T-cell (primary cell): ENCODE data around the gene RNF123. TPM values are rescaled to one million over a fixed set of nuclear protein-coding genes. Genes with fewer than 3 reads are reported as not detected.

Experiments
- ATAC-seq, 4 experiments: fragments of 200-7000 bp in 3 of 4; fragments of 150-1000 bp in 1 of 4; cut with Tn5 transposase; replicated peaks in 1 of 4; 1 replicate in 3 of 4; 2 replicates in 1 of 4; pipeline ENCODE4 v1.10.0; 2021; ENCODE audit warnings: moderate library complexity in 3 of 4, mild to moderate bottlenecking in 2 of 4, moderate number of reproducible peaks in 1 of 4
- CTCF ChIA-PET, 2 donors: fragments of 300-600 bp; sonication (Branson Sonifier 250); formaldehyde crosslinking; loops; one replicate each; lab custom pipeline; 2022; ENCODE audit warnings: antibody characterized with exemption in 2 of 2; lab: Charles Lee
- POLR2A ChIA-PET, 2 donors: fragments of 300-600 bp; sonication (Branson Sonifier 250); formaldehyde crosslinking; loops; one replicate each; lab custom pipeline; 2022; ENCODE audit warnings: antibody characterized with exemption in 2 of 2; lab: Charles Lee
- DNase-seq, 35 experiments: peaks; one replicate each; pipeline versions ENCODE4 v3.0.0 to v3.0.0-alpha.2; 2013 to 2023
- H3K27ac ChIP-seq: one replicate; pipeline ENCODE4 v1.5.1; 2013; ENCODE audit warnings: low read length
- H3K27me3 ChIP-seq, 2 experiments: replicated peaks in 1 of 2; 1 replicate in 1 of 2; 2 replicates in 1 of 2; pipeline versions ENCODE4 v1.6.1 to v1.7.0; 2013; ENCODE audit warnings: low read length in 1 of 2, mixed read lengths in 1 of 2; ENCODE audit not compliant: control insufficient read depth in 2 of 2, insufficient read depth in 2 of 2; ENCODE audit errors: extremely low read depth in 1 of 2
- H3K36me3 ChIP-seq, 2 donors: 1 replicate in 1 of 2; 2 replicates in 1 of 2; pipeline versions ENCODE4 v1.6.1 to v1.7.0; 2013; ENCODE audit warnings: low read length in 1 of 2; ENCODE audit not compliant: control insufficient read depth in 2 of 2, insufficient read depth in 1 of 2; ENCODE audit errors: extremely low read depth in 1 of 2
- H3K4me1 ChIP-seq, 2 experiments: 1 replicate in 1 of 2; 2 replicates in 1 of 2; pipeline versions ENCODE4 v1.6.1 to v1.7.0; 2013; ENCODE audit warnings: low read length in 2 of 2, mixed read lengths in 1 of 2; ENCODE audit not compliant: insufficient read depth in 2 of 2, control insufficient read depth in 1 of 2; ENCODE audit errors: extremely low read depth in 1 of 2
- H3K4me3 ChIP-seq, 2 donors: 1 replicate in 1 of 2; 2 replicates in 1 of 2; pipeline versions ENCODE4 v1.5.1 to v1.7.0; 2013; ENCODE audit warnings: mild to moderate bottlenecking in 2 of 2, low read length in 1 of 2, moderate library complexity in 1 of 2; ENCODE audit not compliant: control insufficient read depth in 1 of 2; ENCODE audit errors: extremely low read depth in 1 of 2
- H3K9me3 ChIP-seq: 2 replicates; pipeline ENCODE4 v1.7.0; 2013
- H3K27ac Mint-ChIP-seq, 2 donors: one replicate each; pipeline ENCODE4 v1.8.0; 2020 to 2021; ENCODE audit warnings: mild to moderate bottlenecking in 2 of 2, mixed read lengths in 2 of 2
- H3K27me3 Mint-ChIP-seq, 2 donors: one replicate each; pipeline ENCODE4 v1.8.0; 2021 to 2022; ENCODE audit warnings: mixed read lengths in 2 of 2
- H3K36me3 Mint-ChIP-seq: one replicate; pipeline ENCODE4 v1.8.0; 2021; ENCODE audit warnings: mixed read lengths
- H3K4me1 Mint-ChIP-seq, 3 donors: one replicate each; pipeline ENCODE4 v1.8.0; 2020 to 2022; ENCODE audit warnings: mixed read lengths in 3 of 3, mild to moderate bottlenecking in 1 of 3
- H3K4me3 Mint-ChIP-seq, 3 donors: one replicate each; pipeline ENCODE4 v1.8.0; 2020 to 2022; ENCODE audit warnings: mild to moderate bottlenecking in 3 of 3, mixed read lengths in 3 of 3, moderate library complexity in 3 of 3
- H3K9me3 Mint-ChIP-seq, 3 donors: one replicate each; pipeline ENCODE4 v1.8.0; 2020 to 2022; ENCODE audit warnings: mixed read lengths in 3 of 3
- WGBS: methylation state at CpG from one replicate; pipeline ENCODE4 v1.1.5; 2013; ENCODE audit warnings: missing lambda C conversion rate; ENCODE audit not compliant: insufficient coverage; 5-methylcytosine and 5-hydroxymethylcytosine counted together
- total RNA-seq, 35 experiments: library from RNA in 6 of 35; stranded (reverse) in 6 of 35; fragments of 120-200 nt in 1 of 35; gene quantifications; one replicate each; pipeline versions ENCODE4 v1.2.1 to v1.2.4 and lab custom pipeline; 2013 to 2026

RNF123 gene
- total RNA-seq, 5 donors from 2014 or later (not counting 1 experiment from before 2014, with no cell fraction given), result 40.9 to 79.8 (median 72.8) TPM

GRCh38 chr3:49750056-49750455 is 60.7 kb downstream of the RNF123 start:
- H3K27ac ChIP-seq, result no peak overlapping the region
- no peaks in the 10 kb centered on the region for H3K4me1 ChIP-seq
- H3K4me1 Mint-ChIP-seq, result peaks cover 21 to 28% (median 24%) of the 10 kb centered on the region in 3 donors
- CTCF ChIA-PET, result no interaction called here
- no peak overlapping the region for H3K27ac Mint-ChIP-seq
- H3K36me3 Mint-ChIP-seq, result peaks cover 24% of the 10 kb centered on the region
- no peaks in the 10 kb centered on the region for H3K9me3 ChIP-seq
- no peaks in the 10 kb centered on the region for H3K9me3 Mint-ChIP-seq
- WGBS, result 83% methylated on average over 3 of the region's 4 CpGs
- H3K4me3 ChIP-seq, result no peak overlapping the region
- H3K27me3 Mint-ChIP-seq, result no peaks in the 10 kb centered on the region
- DNase-seq (no peak), ATAC-seq (no peak)
- no peak overlapping the region for H3K4me3 Mint-ChIP-seq
- POLR2A ChIA-PET, result no interaction called here
- H3K36me3 ChIP-seq, result peaks cover 6 to 28% of the 10 kb centered on the region in 2 donors
- H3K27me3 ChIP-seq, result no peaks in the 10 kb centered on the region

- Mint-ChIP-seq H3K9me3 (no peaks in the 10 kb centered on the region), H3K27ac (no peak overlapping the region), H3K27me3 (no peaks in the 10 kb centered on the region), H3K36me3 (peaks cover 19% of the 10 kb centered on the region), H3K4me1 (peaks cover 29 to 40% (median 33%) of the 10 kb centered on the region in 3 donors), H3K4me3 (no peak overlapping the region)
- H3K27ac ChIP-seq, result no peak overlapping the region
- DNase-seq, result no peak
- ATAC-seq, result no peak
- H3K36me3 ChIP-seq, result peaks cover 3 to 21% of the 10 kb centered on the region in 2 donors
- no peaks in the 10 kb centered on the region for H3K9me3 ChIP-seq
- no peaks in the 10 kb centered on the region for H3K4me1 ChIP-seq
- ChIA-PET POLR2A (interaction anchor here in 1 of 2 donors (0.6 kb wide), 1 partner anchor 268 kb away, joined by 6 read pairs; no protein-coding TSS in a partner anchor), CTCF (no interaction called here)
- no peaks in the 10 kb centered on the region for H3K27me3 ChIP-seq
- H3K4me3 ChIP-seq, result no peak overlapping the region
- WGBS, result no CpG with 5 or more reads among the region's 4 CpGs
Measured at GRCh38 chr3:49751501-49751900, 62.1 kb downstream of the RNF123 start.

- ATAC-seq (no peak), DNase-seq (no peak)
- peak overlapping the region in 1 of 2 donors; percentile 45 for H3K27ac Mint-ChIP-seq
- H3K27me3 Mint-ChIP-seq, result no peaks in the 10 kb centered on the region
- no CpG with 5 or more reads among the region's 1 CpG for WGBS
- Histone ChIP-seq H3K27ac (no peak overlapping the region), H3K4me1 (no peaks in the 10 kb centered on the region), H3K36me3 (peaks cover 0 to 8% of the 10 kb centered on the region in 2 donors), H3K4me3 (no peak overlapping the region), H3K27me3 (no peaks in the 10 kb centered on the region), H3K9me3 (no peaks in the 10 kb centered on the region)
- H3K4me1 Mint-ChIP-seq, result peaks cover 44 to 52% (median 45%) of the 10 kb centered on the region in 3 donors
- no peak overlapping the region for H3K4me3 Mint-ChIP-seq
- no peaks in the 10 kb centered on the region for H3K9me3 Mint-ChIP-seq
- peaks cover 10% of the 10 kb centered on the region for H3K36me3 Mint-ChIP-seq
- POLR2A ChIA-PET, result no interaction called here
- CTCF ChIA-PET, result interaction anchor here in 1 of 2 donors (0.7 kb wide), 1 partner anchor 211 kb away, joined by 3 read pairs; no protein-coding TSS in a partner anchor
Measured at GRCh38 chr3:49754536-49754935, 65.2 kb downstream of the RNF123 start.

GRCh38 chr3:49756036-49756435 is 66.7 kb downstream of the RNF123 start:
- ATAC-seq, result no peak
- Mint-ChIP-seq H3K9me3 (no peaks in the 10 kb centered on the region), H3K4me1 (peaks cover 43 to 52% (median 47%) of the 10 kb centered on the region in 3 donors), H3K4me3 (no peak overlapping the region), H3K27ac (no peak overlapping the region), H3K36me3 (peaks cover 7% of the 10 kb centered on the region), H3K27me3 (no peaks in the 10 kb centered on the region)
- H3K4me3 ChIP-seq, result no peak overlapping the region
- H3K9me3 ChIP-seq, result no peaks in the 10 kb centered on the region
- no CpG with 5 or more reads among the region's 1 CpG for WGBS
- H3K36me3 ChIP-seq, result peaks cover 0 to 2% of the 10 kb centered on the region in 2 donors
- H3K27ac ChIP-seq, result no peak overlapping the region
- no peaks in the 10 kb centered on the region for H3K4me1 ChIP-seq
- no peak for DNase-seq
- ChIA-PET CTCF (no interaction called here), POLR2A (no interaction called here)
- no peaks in the 10 kb centered on the region for H3K27me3 ChIP-seq

GRCh38 chr3:49757197-49757596 is 67.8 kb downstream of the RNF123 start:
- Mint-ChIP-seq H3K9me3 (no peaks in the 10 kb centered on the region), H3K4me3 (no peak overlapping the region), H3K36me3 (peaks cover 7% of the 10 kb centered on the region), H3K4me1 (peaks cover 43 to 52% (median 47%) of the 10 kb centered on the region in 3 donors), H3K27ac (no peak overlapping the region), H3K27me3 (no peaks in the 10 kb centered on the region)
- no peaks in the 10 kb centered on the region for H3K27me3 ChIP-seq
- peaks cover 0 to 2% of the 10 kb centered on the region in 2 donors for H3K36me3 ChIP-seq
- no peak overlapping the region for H3K27ac ChIP-seq
- no peak overlapping the region for H3K4me3 ChIP-seq
- ATAC-seq (no peak), DNase-seq (no peak)
- POLR2A ChIA-PET, result no interaction called here
- H3K4me1 ChIP-seq, result no peaks in the 10 kb centered on the region
- CTCF ChIA-PET, result interaction anchor here in 1 of 2 donors (1.3 to 1.7 kb wide), 2 partner anchors 8 to 82 kb away, joined by 3 to 4 read pairs; no protein-coding TSS in a partner anchor
- no peaks in the 10 kb centered on the region for H3K9me3 ChIP-seq
- WGBS, result 100% methylated on average over 1 of the region's 2 CpGs

GRCh38 chr3:49759226-49759625 is 69.9 kb downstream of the RNF123 start:
- Histone ChIP-seq H3K9me3 (no peaks in the 10 kb centered on the region), H3K27ac (no peak overlapping the region), H3K27me3 (no peaks in the 10 kb centered on the region), H3K4me3 (no peak overlapping the region), H3K36me3 (peaks cover 0 to 2% of the 10 kb centered on the region in 2 donors), H3K4me1 (no peaks in the 10 kb centered on the region)
- no peaks in the 10 kb centered on the region for H3K9me3 Mint-ChIP-seq
- no peak overlapping the region for H3K4me3 Mint-ChIP-seq
- ChIA-PET CTCF (interaction anchor here in 1 of 2 donors (0.6 kb wide), 1 partner anchor 714 kb away, joined by 3 read pairs; no protein-coding TSS in a partner anchor), POLR2A (no interaction called here)
- H3K36me3 Mint-ChIP-seq, result peaks cover 6% of the 10 kb centered on the region
- peaks cover 35 to 37% (median 37%) of the 10 kb centered on the region in 3 donors for H3K4me1 Mint-ChIP-seq
- no peaks in the 10 kb centered on the region for H3K27me3 Mint-ChIP-seq
- WGBS, result no CpG with 5 or more reads among the region's 1 CpG
- ATAC-seq, result no peak
- H3K27ac Mint-ChIP-seq, result no peak overlapping the region
- DNase-seq, result no peak
